ENCODE measurements around the gene CCL17.

- no peak for TF ChIP-seq CTCF (IDR thresholded peaks at IDR 0.05)
- no peak for TF ChIP-seq POLR2A (IDR thresholded peaks at IDR 0.05)
Observed at GRCh38 chr16:57427824-57428223, 23.3 kb downstream of the CCL17 start.
